Activated naive CD4-positive, alpha-beta T cell treated with Interleukin-2 at 50 U/mL for 16 hours (primary cell): ENCODE measurements around the gene TWIST2.

Source experiments
- DNase-seq: peaks from one replicate; pipeline ENCODE4 v3.0.0-alpha.2; 2020

The TWIST2 gene

GRCh38 chr2:238839428-238839827, 8.5 kb upstream of the TWIST2 start:
- no peak for DNase-seq

- no peak for DNase-seq
These were observed 6.2 kb upstream of the TWIST2 start for GRCh38 chr2:238841542-238842164.

GRCh38 chr2:238843476-238843875, 4.4 kb upstream of the TWIST2 start:
- DNase-seq, result no peak

DNA sequence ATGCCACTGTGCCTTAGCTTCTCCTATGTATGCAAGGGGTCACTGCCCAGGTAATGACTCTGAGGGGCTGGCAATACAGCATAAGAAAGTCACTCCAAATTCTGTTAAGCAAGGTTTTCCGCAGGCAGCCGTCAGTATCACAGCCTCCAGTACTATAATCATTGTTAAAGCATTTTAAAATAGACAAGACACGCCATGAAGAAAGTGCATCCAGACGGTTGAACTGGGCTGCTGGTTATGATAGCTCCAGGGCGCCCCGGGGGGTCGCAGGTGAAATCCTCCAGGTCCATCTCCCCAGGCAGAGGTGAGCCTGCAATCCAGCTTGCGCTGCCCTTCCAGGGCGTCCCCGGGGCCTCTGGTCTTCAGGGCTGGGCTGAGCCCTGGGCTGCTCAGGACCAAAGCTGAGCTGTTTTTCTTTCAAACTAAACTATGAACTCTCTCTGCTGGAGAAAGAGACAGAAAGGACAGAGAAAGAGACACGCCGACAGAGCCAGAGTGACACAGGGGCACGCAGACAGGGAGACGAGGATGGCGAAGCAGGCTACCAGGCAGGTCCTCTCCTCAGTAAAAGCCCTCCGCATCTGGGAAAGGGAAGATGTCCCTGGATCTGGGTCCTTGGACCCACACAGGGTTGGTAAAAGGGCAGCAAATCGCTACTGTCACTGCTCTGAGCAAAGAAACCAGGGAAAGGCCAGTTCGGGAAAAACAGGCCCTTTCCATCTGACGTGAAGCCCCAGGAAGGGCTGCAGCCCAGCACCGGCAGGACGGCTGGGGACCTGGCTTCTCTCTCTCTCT, 2.1 kb upstream of the TWIST2 start:
- no peak for DNase-seq

DNA sequence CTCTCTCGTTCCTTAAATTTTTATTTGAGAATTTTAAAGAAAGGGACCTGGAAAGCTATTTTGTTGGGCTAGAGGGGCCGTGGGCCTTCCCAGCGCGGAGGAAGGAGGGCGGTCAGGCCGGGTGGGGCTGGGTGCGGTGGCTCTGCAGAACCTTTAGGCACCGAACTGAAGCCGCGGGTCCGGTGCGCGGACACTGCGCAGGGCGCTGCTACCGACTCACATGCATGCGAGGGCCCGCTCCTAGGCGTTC, 1.6 kb upstream of the TWIST2 start:
- DNase-seq, result no peak

DNA sequence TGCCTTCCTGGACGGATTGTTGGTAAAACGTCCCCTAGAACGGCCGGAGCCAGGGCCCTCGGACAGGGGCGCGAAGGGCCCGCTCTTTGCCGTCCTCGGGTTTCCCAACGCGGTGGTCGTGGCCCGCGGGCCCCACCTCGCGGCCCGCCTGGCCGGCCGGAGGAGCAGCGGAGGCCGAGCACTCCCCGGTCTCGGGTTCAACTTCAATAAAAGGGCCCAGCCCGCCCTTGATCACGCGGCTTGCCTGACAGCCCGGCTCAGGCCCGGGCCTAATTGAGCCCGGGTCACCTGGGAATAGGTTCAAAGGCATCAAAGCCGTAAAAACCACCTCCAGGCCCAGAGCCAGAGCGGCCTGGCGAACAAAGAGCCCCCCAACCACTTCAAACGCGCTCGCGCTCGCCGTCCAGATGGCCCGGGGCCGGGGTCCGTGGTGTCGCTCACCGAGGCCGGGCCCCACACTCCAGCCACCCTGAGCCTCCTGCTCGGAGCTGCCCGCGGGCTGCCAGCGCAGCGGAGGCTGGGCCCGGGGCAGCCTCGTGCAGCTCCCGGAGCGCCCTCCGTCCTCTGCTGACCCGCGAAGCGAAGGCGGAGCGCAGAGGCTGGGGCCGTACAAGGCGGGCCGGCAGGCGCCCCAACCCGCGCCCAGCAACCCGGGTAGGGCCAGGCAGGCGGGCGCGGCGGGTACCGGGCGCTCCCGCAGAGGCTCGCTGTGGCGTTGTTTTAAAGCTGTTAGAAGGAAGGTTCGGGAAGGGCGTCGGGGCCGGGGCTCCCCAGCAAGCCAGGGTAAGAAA, 1.1 kb upstream of the TWIST2 start:
- DNase-seq, result no peak

DNA sequence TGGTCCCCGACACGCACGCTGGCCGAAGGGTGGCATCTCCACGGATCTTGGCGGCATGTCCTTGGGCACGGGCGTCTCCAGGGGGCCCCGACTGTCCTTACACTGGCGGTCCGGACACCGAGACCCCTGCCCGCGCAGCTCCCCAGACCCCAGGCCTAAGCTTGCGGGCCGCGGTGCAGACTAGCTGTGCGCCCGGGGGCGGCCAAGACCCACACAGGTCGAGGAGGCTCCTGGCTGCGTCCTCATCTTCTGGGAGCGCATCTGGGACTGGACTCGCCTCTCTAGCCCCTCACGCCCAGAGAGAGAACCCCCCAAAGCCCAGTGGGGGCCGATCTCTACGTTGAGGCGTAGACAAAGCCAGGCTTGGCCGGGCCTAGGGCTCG, 475 bp upstream of the TWIST2 start:
- DNase-seq, result no peak

DNA sequence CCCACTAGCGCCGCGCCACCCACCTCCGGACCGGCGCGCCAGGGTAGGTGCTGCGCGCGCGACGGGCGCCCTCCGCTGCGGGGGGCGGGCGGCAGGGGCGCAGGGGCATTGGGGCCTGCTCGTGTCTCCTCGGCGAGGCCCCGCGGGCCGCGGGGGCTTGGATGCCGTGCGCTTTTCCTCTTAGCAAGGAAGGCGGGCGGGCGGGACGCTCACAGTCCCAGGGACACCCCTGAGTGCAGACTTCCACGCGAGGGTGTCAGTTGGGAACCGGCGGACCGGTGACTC, 748 bp downstream of the TWIST2 start:
- DNase-seq, result no peak

DNA sequence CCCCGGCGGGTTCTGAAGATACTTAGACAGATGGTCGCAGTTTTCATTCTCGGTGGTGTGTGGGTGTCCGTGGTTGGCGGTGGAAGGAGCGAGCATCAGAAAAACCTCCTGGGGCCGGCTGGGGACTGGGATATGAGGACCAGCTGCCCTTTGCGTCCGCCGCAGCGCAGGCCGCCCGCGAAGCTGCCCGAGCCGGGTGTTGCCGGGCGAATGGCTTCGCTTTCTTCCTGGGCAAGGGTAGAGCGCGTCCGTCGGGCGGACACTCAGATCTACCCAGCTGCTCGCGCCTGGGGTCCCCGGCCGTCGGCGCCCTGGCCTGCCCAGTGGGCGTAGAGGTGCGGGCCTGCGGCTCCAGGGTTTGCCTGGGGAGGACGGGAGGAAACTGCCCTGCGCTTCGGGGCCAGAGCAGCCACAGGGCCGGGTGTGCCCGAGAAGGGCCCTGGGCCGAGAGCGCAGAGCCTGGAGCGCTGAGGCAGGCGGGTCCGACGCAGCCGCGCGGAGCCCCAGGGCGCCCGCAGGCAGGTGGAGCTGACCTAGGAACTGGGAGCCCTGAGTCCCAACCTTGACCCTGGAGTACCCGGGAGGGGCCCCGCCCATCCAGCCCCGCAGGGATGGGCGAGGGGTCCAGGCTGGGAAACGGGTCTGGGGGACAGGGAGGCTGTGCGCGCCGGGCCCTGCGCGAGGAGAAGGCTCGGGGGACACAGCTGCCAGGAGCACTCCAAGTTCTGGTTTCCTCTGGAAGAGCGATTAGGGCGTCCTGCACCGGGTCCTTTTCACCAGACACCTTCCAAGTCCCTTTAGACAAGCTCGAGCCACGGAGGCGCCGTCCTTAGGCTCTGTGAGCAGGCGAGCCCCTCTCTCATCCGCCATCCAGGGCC, 1.3 kb downstream of the TWIST2 start:
- no peak for DNase-seq

GRCh38 chr2:238850091-238850490, 2.2 kb downstream of the TWIST2 start:
- DNase-seq, result no peak

GRCh38 chr2:238851026-238851425, 3.1 kb downstream of the TWIST2 start:
- DNase-seq, result no peak

GRCh38 chr2:238851761-238852160, 3.9 kb downstream of the TWIST2 start:
- DNase-seq, result no peak

GRCh38 chr2:238852206-238852869, 4.5 kb downstream of the TWIST2 start:
- no peak for DNase-seq

DNA sequence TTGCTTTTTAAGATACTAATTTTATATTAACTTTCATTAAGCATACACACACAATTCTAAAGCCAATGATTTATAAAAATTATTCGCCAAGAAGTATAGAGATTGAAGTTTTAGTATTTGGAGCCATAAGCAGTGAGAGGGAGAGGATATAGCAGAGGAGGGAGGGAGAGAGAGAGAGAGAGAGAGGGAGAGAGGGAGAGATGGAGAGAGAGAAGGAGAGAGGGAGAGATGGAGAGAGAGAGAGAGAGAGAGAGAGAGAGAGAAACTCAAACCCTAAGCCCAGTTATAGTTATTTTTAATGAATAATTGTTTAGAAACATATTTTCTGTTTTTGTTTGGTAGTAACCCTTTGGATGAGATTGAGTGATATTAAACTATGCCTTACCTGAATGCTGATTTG, 5.3 kb downstream of the TWIST2 start:
- no peak for DNase-seq

- no peak for DNase-seq
These were observed 5.8 kb downstream of the TWIST2 start for GRCh38 chr2:238853721-238854120.

DNA sequence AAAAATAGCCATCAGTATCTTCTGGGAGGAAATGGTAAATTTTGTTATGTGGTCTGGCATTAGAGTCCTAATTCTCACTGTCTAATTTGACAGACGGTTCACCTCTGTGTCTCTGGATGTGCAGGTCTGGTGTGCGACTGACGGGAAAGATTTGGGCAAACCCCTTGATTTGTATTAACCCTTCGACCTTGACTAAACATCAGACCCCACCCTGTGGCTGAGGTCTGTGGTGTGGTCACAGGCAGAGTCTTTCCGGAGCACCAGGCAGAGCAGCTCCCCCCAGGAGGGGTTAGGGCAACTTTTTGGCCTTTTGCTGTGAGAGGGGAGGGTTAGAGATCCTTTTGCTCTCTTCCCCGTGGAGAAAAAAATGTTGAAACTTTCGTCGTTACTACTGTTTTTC, 6.4 kb downstream of the TWIST2 start:
- no peak for DNase-seq

- DNase-seq, result no peak
These were observed 6.9 kb downstream of the TWIST2 start for GRCh38 chr2:238854699-238855229.

GRCh38 chr2:238855299-238855698, 7.4 kb downstream of the TWIST2 start:
- no peak for DNase-seq

DNA sequence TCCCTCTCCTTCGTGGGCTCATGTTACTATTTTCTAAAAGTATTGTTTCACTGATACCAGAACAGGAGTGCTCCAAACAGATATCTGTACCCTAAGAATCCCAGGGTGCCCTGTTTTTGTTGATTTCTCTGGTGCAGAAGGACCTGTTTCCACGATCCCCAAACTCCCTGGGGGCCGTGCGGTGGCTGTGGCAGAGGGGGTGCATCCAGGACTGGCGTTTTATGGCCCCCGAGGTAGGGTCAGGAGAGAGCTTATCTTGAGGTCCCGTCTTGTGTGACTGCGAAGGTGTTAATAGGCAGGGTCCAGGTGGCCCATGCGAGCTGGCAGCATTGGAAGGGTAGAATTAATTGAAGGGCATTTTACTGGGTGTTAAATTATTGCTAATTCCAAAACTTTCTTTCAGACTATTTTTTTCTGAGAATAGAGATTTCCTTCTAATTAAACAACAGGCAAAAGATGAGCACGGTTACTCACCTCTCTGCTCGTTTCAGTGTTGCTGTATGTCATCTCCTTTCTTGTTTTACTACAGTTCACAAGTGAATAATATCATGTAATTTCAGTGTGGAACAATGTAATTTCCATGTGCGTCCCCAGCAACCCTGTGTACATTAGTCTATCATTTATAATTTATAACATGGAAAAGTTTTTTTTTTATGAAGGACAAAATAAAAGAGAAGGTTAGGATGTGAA, 8.2 kb downstream of the TWIST2 start:
- DNase-seq, result no peak

DNA sequence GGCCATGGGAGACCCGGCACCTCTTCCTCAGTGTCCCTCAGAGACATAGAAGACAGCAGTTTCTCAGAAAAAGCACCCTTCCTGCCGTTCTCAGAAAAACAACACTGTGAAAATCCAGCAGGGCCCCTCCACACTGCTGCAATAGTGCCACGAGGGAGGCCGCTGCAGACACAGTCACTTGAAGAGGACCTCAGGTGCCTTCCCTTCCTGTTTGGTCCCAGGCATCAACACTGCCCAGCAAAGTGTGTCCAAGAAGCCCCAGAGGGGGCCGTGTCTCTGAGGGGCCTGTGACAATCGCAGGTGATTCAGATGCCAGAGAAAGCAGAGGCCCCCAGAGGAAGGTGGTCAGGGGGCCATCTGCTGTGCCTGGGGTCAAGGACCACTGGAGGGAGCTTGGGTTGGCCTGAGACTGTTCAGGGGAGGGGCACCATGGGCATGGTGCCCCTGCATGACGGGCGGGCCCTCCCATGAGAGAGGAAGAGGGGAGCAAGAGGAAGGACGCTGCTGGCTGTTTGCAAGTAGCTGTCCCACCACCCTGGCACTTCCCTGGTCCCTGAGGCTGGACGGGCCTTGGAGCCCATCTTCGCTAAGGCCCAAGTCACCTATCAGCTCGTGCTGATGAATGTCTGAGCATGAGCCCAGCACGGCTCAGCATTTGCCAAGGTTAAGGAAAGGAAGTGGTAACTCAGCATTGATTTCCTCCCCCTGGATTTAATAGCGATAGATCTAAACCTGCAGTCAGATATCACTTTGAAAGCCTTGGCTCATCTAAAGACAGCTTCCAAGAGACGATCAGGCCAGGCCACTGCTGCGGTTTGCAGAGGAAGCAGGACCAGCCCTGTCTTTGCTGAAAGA, 9.1 kb downstream of the TWIST2 start:
- no peak for DNase-seq

DNA sequence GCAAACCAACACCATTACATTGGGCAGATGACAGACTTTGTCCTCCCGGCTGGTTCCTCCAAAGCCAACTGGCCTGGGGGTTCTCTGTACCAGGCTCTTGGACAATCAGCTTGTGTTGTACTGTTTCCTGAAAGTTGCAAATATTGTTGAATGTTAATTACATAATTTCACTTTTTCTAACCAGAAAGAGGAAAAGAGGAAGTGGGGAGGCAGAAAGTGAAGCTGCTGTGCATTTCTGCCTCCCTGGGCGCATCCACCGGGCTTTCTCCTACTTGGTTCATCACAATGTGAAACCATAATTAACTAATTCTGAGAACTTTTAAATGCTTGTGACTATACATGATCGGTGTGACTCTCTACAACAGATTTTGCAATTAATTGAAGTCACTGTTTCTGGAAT, 10.1 kb downstream of the TWIST2 start:
- DNase-seq, result no peak
